MM.1S (cell line): Measurements from ENCODE around the gene SLC2A1.

Source experiments
- CTCF ChIP-seq: fragments of 300-600 bp; sonication (generic); IDR thresholded peaks from 2 replicates; pipeline ENCODE4 v1.5.1; 2016; ENCODE audit warnings: antibody characterized with exemption, low read length, mixed read lengths
- EZH2 ChIP-seq: fragments of 300-600 bp; sonication (generic); optimal IDR thresholded peaks from 2 replicates; pipeline ENCODE3; 2017; ENCODE audit warnings: low read depth, mild to moderate bottlenecking, antibody characterized with exemption, low read length, mixed read lengths
- EZH2phosphoT487 ChIP-seq: fragments of 300-600 bp; sonication (generic); IDR thresholded peaks from 2 replicates; pipeline ENCODE4 v1.6.1; 2018; ENCODE audit warnings: antibody characterized with exemption, low read length

GRCh38 chr1:42979896-42980800 lies 21.5 kb upstream of the SLC2A1 start:
- TF ChIP-seq CTCF (no peak), EZH2 (no peak), EZH2phosphoT487 (no peak)
